GM12878 (cell line): ENCODE measurements around the gene MMP7. TPM values are rescaled to one million over a fixed set of nuclear protein-coding genes. Genes with fewer than 3 reads are reported as not detected.
A peak's percentile ranks its signal among the peaks of the same experiment; 100 is the strongest.

Source experiments
- CBX5 ChIP-seq: sonication (generic); IDR thresholded peaks from 2 replicates; pipeline ENCODE4 v1.6.1; 2016; ENCODE audit warnings: low read depth, moderate library complexity, mild to moderate bottlenecking, inconsistent platforms
- CREB1 ChIP-seq: IDR thresholded peaks from 2 replicates; pipeline ENCODE4 v1.6.1; 2012; ENCODE audit warnings: low read depth, mild to moderate bottlenecking, inconsistent platforms
- CREM ChIP-seq: IDR thresholded peaks from 2 replicates; pipeline ENCODE4 v1.6.1; 2014; ENCODE audit warnings: antibody characterized with exemption, low read depth
- GABPA ChIP-seq: IDR thresholded peaks from 2 replicates; pipeline ENCODE4 v1.6.1; 2014; ENCODE audit warnings: antibody characterized with exemption, low read depth, mild to moderate bottlenecking, inconsistent platforms
- IKZF1 ChIP-seq: fragments of 450-650 bp; conservative IDR thresholded peaks from 2 replicates; pipeline ENCODE4 v1.6.1; 2017; ENCODE audit warnings: antibody characterized with exemption, mild to moderate bottlenecking
- MEF2A ChIP-seq: IDR thresholded peaks from 2 replicates; pipeline ENCODE4 v1.6.1; 2011; ENCODE audit warnings: low read depth, mild to moderate bottlenecking, low read length, moderate library complexity; ENCODE audit not compliant: insufficient read depth
- MEF2B ChIP-seq: fragments of 450-650 bp; IDR thresholded peaks from 2 replicates; pipeline ENCODE4 v1.6.1; 2018; ENCODE audit warnings: mild to moderate bottlenecking, moderate library complexity; ENCODE audit not compliant: partially characterized antibody, poor library complexity, severe bottlenecking
- MTA3 ChIP-seq: IDR thresholded peaks from 2 replicates; pipeline ENCODE4 v1.6.1; 2012; ENCODE audit warnings: low read length, inconsistent platforms, borderline replicate concordance
- NR2F1 ChIP-seq: fragments of 450-650 bp; conservative IDR thresholded peaks from 2 replicates; pipeline ENCODE4 v1.6.1; 2017; ENCODE audit warnings: mild to moderate bottlenecking
- RAD21 ChIP-seq: IDR thresholded peaks from 2 replicates; pipeline ENCODE4 v1.6.1; 2011; ENCODE audit warnings: mild to moderate bottlenecking, low read depth, low read length, moderate library complexity; ENCODE audit not compliant: insufficient read depth
- RB1 ChIP-seq: fragments of 450-650 bp; formaldehyde crosslinking; IDR thresholded peaks from 2 replicates; pipeline ENCODE4 v1.6.1; 2017; ENCODE audit warnings: mild to moderate bottlenecking, borderline replicate concordance
- RELA ChIP-seq: fragments of 450-650 bp; IDR thresholded peaks from 2 replicates; pipeline ENCODE4 v1.8.0; 2014; ENCODE audit warnings: borderline replicate concordance; ENCODE audit not compliant: partially characterized antibody
- RUNX3 ChIP-seq: IDR thresholded peaks from 2 replicates; pipeline ENCODE4 v1.6.1; 2012; ENCODE audit warnings: low read length, inconsistent platforms
- ZNF207 ChIP-seq: fragments of 450-650 bp; IDR thresholded peaks from 2 replicates; pipeline ENCODE4 v1.6.1; 2014; ENCODE audit warnings: antibody characterized with exemption, mild to moderate bottlenecking, borderline replicate concordance
- ZNF24 ChIP-seq: fragments of 450-650 bp; IDR thresholded peaks from 2 replicates; pipeline ENCODE4 v1.6.1; 2017; ENCODE audit warnings: antibody characterized with exemption, mild to moderate bottlenecking
- ZNF384 ChIP-seq: IDR thresholded peaks from 2 replicates; pipeline ENCODE4 v1.6.1; 2012; ENCODE audit warnings: low read depth, mild to moderate bottlenecking, low read length, improper control_type of control experiment, borderline replicate concordance
- polyA plus RNA-seq, 11 experiments: library from polyadenylated mRNA; depleted of rRNA in 4 of 11; unstranded in 6 of 11; stranded (reverse) in 5 of 11; fragments of >200 nt; fragmentation: Nextera tagmentation in 4 of 11; fragmentation: Illumina TruSeq in 1 of 11; extraction: Ambion mirVana in 4 of 11; extraction: Trizol in 1 of 11; gene quantifications; 1 replicate in 1 of 11; 2 replicates in 10 of 11; pipeline versions ENCODE4 v1.2.1 to v1.2.3, GENCODE V29; 2011 to 2016; ENCODE audit warnings: inconsistent platforms in 2 of 11, missing spikeins in 2 of 11, low read depth in 1 of 11
- total RNA-seq, 4 experiments: library from RNA; depleted of rRNA in 3 of 4; stranded (reverse); fragments of >200 nt in 3 of 4; fragmentation: Illumina TruSeq in 1 of 4; extraction: Trizol in 1 of 4; gene quantifications; 2 replicates each; pipeline versions ENCODE4 v1.2.1 to v1.2.3, GENCODE V29; 2013 to 2021
- TF ChIP-seq, protein P1 (sequence below): IDR thresholded peaks from 2 replicates; pipeline ENCODE4 v1.6.1; 2011; ENCODE audit warnings: low read depth, mild to moderate bottlenecking, low read length, moderate library complexity, borderline replicate concordance; ENCODE audit errors: extremely low read depth
- TF ChIP-seq, protein P2 (sequence below): IDR thresholded peaks from 2 replicates; pipeline ENCODE4 v1.6.1; 2012; ENCODE audit warnings: low read length, inconsistent platforms
- TF ChIP-seq, protein P3 (sequence below): IDR thresholded peaks from 2 replicates; pipeline ENCODE4 v1.6.1; 2012; ENCODE audit warnings: mild to moderate bottlenecking, low read depth, low read length
- TF ChIP-seq, protein P4 (sequence below): fragments of 450-650 bp; IDR thresholded peaks from 2 replicates; pipeline ENCODE4 v1.6.1; 2017; ENCODE audit warnings: low read depth, mild to moderate bottlenecking, moderate library complexity
- TF ChIP-seq, protein P5 (sequence below): IDR thresholded peaks from 2 replicates; pipeline ENCODE4 v1.6.1; 2012; ENCODE audit warnings: low read depth, low read length, improper control_type of control experiment

Gene MMP7
- total and polyA plus RNA-seq, 10 of the 15 experiments (the other 5 are each of a cell fraction or from before 2014, with no cell fraction given) = 0.63 to 18.0 (median 1.1) TPM

DNA sequence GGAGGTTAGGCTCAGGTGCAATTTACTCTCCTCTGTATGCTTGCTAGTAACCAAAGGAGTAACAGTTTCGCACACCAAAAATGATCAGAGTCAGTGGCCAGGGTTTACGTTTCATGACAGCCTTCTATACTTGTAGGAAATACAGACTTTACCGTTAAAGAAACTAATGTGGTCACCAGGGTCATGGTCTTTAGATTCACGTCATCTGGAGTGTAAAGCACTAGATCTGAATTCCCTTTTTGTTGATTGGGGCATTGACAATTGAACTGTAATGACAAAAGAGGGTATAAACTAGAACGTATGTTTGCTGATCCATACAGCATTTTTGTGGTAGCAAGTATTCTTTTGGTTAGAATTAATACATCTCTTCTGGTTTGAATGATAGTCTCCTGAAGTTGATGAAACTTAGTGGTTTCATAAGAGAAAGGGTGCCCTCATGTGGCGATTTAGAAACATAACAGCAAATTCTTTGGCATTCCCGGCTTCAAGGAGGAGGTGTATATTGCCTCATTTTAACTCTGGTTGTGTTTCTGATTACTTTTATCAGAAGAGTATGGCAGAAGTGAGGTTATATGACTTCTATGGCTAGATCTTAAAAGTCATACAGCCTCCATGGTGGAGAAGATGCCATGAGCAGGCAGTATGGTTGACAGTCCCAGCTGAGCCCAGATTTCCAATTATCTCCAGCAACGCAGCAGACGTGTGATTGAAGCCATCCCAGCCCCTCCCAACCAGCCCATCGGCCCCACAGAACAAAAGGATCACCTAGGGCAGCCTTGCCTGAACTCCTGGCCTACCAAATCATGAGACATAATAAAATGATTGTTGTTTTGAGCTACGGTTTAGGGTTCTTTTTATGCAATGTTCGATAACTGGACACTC is 35.1 kb downstream of the MMP7 start (continued):
- TF ChIP-seq MEF2A (0 out of 2 replicates have a peak, but pooled peaks have one; percentile 9), RELA (peak; percentile 38), IKZF1 (peak; percentile 51), ZNF207 (no peak), GABPA (no peak), CREM (peak; percentile 92), RAD21 (peak; percentile 90), ZNF384 (no peak), ZNF24 (peak; percentile 58; the same call in 1 of the 2 replicates), MEF2B (no peak), CREB1 (peak; percentile 95), NR2F1 (peak; percentile 88), RUNX3 (peak; percentile 86), CBX5 (peak; percentile 45; the same call in 1 of the 2 replicates), MTA3 (0 out of 2 replicates have a peak, but pooled peaks have one; percentile 67), RB1 (0 out of 2 replicates have a peak, but pooled peaks have one; percentile 60)
- TF ChIP-seq, protein P1, sequence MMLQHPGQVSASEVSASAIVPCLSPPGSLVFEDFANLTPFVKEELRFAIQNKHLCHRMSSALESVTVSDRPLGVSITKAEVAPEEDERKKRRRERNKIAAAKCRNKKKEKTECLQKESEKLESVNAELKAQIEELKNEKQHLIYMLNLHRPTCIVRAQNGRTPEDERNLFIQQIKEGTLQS = no peak; the same call in 1 of the 2 replicates
- TF ChIP-seq, protein P2, sequence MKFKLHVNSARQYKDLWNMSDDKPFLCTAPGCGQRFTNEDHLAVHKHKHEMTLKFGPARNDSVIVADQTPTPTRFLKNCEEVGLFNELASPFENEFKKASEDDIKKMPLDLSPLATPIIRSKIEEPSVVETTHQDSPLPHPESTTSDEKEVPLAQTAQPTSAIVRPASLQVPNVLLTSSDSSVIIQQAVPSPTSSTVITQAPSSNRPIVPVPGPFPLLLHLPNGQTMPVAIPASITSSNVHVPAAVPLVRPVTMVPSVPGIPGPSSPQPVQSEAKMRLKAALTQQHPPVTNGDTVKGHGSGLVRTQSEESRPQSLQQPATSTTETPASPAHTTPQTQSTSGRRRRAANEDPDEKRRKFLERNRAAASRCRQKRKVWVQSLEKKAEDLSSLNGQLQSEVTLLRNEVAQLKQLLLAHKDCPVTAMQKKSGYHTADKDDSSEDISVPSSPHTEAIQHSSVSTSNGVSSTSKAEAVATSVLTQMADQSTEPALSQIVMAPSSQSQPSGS = peak; percentile 67; the same call in 1 of the 2 replicates
- TF ChIP-seq, protein P3, sequence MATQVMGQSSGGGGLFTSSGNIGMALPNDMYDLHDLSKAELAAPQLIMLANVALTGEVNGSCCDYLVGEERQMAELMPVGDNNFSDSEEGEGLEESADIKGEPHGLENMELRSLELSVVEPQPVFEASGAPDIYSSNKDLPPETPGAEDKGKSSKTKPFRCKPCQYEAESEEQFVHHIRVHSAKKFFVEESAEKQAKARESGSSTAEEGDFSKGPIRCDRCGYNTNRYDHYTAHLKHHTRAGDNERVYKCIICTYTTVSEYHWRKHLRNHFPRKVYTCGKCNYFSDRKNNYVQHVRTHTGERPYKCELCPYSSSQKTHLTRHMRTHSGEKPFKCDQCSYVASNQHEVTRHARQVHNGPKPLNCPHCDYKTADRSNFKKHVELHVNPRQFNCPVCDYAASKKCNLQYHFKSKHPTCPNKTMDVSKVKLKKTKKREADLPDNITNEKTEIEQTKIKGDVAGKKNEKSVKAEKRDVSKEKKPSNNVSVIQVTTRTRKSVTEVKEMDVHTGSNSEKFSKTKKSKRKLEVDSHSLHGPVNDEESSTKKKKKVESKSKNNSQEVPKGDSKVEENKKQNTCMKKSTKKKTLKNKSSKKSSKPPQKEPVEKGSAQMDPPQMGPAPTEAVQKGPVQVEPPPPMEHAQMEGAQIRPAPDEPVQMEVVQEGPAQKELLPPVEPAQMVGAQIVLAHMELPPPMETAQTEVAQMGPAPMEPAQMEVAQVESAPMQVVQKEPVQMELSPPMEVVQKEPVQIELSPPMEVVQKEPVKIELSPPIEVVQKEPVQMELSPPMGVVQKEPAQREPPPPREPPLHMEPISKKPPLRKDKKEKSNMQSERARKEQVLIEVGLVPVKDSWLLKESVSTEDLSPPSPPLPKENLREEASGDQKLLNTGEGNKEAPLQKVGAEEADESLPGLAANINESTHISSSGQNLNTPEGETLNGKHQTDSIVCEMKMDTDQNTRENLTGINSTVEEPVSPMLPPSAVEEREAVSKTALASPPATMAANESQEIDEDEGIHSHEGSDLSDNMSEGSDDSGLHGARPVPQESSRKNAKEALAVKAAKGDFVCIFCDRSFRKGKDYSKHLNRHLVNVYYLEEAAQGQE = no peak
- TF ChIP-seq, protein P4, sequence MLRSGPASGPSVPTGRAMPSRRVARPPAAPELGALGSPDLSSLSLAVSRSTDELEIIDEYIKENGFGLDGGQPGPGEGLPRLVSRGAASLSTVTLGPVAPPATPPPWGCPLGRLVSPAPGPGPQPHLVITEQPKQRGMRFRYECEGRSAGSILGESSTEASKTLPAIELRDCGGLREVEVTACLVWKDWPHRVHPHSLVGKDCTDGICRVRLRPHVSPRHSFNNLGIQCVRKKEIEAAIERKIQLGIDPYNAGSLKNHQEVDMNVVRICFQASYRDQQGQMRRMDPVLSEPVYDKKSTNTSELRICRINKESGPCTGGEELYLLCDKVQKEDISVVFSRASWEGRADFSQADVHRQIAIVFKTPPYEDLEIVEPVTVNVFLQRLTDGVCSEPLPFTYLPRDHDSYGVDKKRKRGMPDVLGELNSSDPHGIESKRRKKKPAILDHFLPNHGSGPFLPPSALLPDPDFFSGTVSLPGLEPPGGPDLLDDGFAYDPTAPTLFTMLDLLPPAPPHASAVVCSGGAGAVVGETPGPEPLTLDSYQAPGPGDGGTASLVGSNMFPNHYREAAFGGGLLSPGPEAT = 0 out of 2 replicates have a peak, but pooled peaks have one; percentile 40
- TF ChIP-seq, protein P5, sequence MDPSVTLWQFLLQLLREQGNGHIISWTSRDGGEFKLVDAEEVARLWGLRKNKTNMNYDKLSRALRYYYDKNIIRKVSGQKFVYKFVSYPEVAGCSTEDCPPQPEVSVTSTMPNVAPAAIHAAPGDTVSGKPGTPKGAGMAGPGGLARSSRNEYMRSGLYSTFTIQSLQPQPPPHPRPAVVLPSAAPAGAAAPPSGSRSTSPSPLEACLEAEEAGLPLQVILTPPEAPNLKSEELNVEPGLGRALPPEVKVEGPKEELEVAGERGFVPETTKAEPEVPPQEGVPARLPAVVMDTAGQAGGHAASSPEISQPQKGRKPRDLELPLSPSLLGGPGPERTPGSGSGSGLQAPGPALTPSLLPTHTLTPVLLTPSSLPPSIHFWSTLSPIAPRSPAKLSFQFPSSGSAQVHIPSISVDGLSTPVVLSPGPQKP = no peak
